ENCODE data around the gene DBR1.

DBR1 gene

DNA sequence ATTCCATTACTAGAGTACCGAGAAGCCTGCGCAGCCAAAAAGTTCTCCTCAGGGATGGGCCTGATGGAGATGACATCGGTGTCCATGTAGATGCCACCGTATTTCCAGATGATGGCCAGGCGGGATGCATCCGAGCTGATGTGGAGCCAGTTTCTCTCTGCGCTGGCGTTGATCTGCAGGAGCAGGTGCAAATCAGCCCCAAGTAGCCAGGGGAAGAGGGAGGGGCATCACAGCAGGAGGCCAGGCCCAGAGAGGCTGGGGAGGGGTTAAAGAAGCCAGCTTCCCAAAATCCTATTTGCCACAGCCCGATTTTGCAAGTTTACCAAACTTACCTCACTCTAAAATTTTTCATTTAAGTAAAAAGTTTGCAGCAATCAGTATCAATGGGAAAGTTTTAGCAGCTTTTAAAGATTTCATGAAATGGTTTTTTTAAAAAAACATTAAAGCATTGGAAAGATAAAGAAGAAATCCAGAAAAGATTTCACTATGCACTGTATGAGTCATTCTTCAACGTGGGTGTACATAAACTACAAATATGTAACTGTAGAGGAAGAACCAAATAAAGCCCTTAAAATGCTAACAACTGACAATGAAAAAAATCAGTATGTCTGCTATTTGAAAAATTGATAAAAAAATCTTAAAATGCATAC is 49.9 kb downstream of the DBR1 start:
- DNase-seq (ENCODE audit: low read depth, low spot score): no peak

DNA sequence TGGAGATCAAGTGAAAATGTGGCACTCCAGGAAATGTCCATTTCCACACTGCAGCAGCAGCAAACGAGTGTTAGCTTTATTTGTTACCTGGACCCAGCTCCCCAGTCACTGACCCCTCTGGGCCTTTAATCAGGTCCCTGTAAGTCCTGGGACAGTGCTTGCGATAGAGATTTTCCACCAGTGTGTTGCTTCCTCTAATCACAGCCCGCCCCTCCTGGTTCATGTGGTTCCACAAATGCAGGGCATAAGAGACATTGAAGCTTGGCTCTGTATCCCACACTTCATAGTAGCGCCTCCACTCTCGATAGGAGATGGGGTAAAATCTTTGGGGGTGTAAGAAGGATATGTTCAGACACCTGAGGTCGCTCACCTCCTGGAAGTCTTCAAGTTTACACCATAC is 50.5 kb downstream of the DBR1 start:
- DNase-seq (ENCODE audit: low read depth, low spot score): no peak

DNA sequence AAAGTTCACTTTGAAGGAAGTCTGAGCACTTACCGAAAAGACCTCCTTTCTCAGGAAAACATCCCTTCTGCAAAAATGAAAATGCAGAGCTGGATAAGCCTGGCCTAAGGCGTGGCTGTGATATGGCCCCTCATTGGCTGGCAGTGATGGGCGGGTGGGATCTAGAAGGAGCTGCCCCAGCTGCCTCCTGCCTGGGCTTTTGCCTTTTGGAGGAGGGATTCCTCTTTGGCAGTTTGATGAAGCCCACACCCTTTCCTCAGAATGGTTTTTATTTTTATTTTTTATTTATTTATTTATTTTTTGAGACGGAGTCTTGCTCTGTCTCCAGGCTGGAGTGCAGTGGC is 55.3 kb downstream of the DBR1 start:
- DNase-seq (ENCODE audit: low read depth, low spot score): no peak

DNA sequence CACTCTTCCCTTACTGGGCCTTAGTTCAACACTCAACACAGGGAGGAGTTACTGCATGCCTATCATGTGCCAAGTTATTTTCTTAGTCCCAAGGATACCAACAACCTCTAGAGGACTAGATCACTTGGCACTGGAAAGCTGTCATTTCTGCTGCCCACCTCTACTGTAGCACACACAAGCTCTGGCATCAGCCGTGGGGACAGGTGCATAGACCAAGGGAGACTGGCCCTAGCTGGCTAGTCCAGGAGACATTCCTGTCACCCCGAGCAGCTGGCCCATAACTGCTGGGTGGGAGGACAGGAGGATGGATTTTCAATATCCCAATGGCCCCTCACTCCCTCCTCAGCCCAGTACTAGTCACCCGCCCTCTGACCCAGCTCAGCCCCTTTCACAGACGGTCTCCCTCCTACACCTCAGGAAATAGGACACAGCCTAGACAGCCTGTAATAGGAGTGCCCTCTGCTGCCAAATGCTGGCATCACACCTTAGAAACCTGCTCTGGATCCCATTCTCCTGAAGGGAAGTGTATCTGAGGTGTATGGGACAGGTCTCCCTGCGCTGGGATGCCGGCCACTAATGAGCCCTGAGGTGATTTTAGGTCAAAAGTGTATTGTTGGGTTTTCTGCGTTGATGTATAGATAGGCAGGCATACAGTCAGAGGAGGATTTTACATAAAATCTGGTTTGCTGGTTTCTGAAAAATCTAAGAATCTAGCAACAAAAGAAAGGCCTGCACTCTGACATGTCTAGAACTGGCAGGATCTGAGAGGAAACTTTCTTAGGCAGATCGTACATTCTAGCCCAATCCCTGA is 55.9 kb downstream of the DBR1 start:
- DNase-seq (ENCODE audit: low read depth, low spot score): peak; percentile 37

DNA sequence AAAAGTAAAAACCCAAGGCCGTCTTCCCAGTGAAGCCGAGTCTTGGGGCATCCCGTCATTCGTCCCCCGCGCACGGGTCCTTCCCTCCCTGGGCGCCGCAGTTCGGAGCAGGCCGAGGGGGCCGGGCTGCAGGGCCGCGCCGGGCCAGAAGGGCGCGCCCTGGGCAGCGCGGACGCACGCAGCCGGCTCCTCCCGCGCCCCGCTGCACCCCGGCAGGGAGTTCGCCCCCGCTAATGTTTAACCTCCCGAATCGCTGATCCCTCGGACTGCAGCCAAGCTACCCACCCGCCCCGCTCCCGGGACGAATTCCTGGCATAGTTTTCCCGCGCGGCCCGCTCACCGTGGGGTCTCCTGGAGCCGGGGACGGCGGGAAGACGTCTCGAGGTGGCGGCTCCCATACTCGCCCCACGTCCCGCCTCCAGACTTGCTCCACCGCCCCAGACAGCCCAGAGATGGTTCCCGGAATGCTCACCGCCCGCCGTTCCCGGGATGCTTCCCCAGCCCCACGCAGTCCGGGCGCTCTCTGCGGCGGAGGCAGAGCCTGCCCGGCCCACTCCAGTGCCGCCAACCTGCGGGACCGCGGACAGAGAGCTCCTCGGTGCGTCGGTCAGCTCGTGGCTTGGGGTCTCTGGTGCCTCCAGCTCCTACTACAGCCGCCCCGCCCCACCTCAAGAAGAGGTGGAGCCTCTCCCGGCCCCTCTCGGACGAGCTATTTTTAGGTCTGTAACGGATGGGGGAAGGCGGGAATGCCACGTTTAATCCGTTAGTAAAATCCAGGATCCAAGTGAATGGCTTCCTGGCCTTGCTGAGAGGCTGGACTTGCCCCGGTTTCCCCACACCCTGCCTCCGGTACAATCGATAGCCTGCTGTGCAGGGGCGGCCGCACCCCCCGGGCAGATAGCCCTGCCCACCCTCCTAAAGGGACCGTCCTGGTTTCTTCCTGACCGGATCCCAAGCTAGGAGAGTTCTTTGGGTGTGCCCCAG is 59.4 kb downstream of the DBR1 start, which contains the start of gene DZIP1L:
Gene DZIP1L (minus strand): TSS at position 621 of the 984 bp plus-strand sequence. CDS start 11,637 bp downstream, outside the sequence.
- DNase-seq (ENCODE audit: low read depth, low spot score): peak; percentile 21

DNA sequence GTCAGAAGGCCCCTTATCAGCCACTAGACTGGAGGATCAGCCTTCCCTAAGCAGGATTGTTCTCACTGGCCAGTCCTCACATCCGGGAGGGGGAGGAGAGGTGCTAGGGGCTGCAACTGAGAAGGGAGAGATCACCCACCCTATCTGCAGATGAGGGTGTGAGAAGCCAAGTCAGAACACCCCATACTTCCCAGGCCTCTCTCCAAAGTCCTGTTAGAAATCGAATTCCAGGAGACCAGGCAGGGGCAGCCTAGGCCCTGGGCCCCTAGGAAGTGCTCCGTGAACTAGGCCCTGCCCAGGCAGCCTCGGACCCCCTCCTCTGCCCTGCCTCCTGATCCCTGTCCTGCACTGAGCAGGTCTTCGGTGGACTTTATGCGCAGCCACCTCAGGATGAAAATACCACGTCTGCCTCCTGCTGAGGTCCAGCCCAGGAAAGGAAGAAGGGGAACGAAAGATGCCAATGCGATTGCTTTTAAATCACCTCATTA is 60.2 kb downstream of the DBR1 start:
- no peak for DNase-seq (ENCODE audit: low read depth, low spot score)

DNA sequence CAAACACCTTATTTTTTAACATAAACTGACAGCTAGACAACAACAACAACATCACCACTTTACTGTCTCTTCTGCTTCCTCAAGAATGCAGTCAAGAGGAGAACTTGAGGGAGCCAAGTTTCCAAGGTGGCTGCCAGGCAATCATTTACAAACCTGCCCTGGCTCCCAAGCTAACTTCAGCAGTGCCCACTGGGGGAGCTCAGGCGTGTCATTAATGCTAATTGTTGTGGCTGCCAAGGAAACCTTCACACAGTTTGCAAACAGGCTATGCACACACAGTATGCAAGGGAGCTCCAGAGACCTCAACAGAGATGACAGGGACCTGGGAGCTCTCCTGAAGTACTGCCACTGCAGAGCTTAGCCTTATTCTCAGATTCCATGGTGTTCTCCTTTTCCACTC is 61.4 kb downstream of the DBR1 start:
- DNase-seq (ENCODE audit: low read depth, low spot score): no peak

DNA sequence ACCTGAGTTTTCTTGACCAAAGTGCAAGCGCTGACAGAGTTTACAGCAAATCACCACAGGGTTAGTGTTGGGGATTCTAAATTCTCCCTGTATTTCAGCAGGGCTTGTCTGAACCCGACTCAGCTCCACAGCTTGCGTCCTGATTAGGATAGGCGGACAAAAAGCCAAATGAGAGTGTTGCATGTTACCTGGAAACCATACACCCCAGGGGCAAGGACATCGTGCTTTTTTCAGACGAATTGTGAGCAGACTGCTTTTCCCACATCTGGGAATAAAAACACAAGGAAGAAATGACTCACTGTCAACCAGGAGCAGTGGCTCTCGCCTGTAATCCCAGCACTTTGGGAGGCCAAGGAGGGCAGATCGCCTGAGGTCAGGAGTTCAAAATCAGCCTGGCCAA is 62.4 kb downstream of the DBR1 start:
- no peak for DNase-seq (ENCODE audit: low read depth, low spot score)

All from brain pericyte (primary cell).